ENCODE results near the gene YIPF4.
"Not testable (repeated sequence)": the region's sequence is repeated elsewhere in the genome, so short reads cannot be mapped to it uniquely, and the experiment has no call there.

The YIPF4 gene

GRCh38 chr2:32277674-32278477, at the start of gene YIPF4:
YIPF4 (plus strand) TSS chr2:32277904; CDS start chr2:32278156, 252 bp downstream.
- peak; percentile 90 for DNase-seq

GRCh38 chr2:32228181-32228580, 49.5 kb upstream of the YIPF4 start:
- DNase-seq, result no peak

GRCh38 chr2:32229635-32230034, 48.1 kb upstream of the YIPF4 start:
- no peak for DNase-seq

- no peak for DNase-seq
Observed at GRCh38 chr2:32231959-32232358, 45.7 kb upstream of the YIPF4 start.

- DNase-seq, result no peak
Observed at GRCh38 chr2:32235315-32235714, 42.4 kb upstream of the YIPF4 start.

- no peak for DNase-seq
Observed at GRCh38 chr2:32237488-32237887, 40.2 kb upstream of the YIPF4 start.

- DNase-seq, result no peak
Observed at GRCh38 chr2:32237996-32238395, 39.7 kb upstream of the YIPF4 start.

- no peak for DNase-seq
Observed at GRCh38 chr2:32242331-32242730, 35.4 kb upstream of the YIPF4 start.

GRCh38 chr2:32246911-32247310, 30.8 kb upstream of the YIPF4 start:
- DNase-seq, result no peak

- DNase-seq, result no peak
Observed at GRCh38 chr2:32248299-32248698, 29.4 kb upstream of the YIPF4 start.

GRCh38 chr2:32249731-32250236, 27.9 kb upstream of the YIPF4 start:
- DNase-seq, result no peak

GRCh38 chr2:32250290-32250689, 27.4 kb upstream of the YIPF4 start:
- no peak for DNase-seq

GRCh38 chr2:32258242-32258641, 19.5 kb upstream of the YIPF4 start:
- no peak for DNase-seq

- DNase-seq, result no peak
Observed at GRCh38 chr2:32260376-32260775, 17.3 kb upstream of the YIPF4 start.

GRCh38 chr2:32262105-32262504, 15.6 kb upstream of the YIPF4 start:
- peak; percentile 16 for DNase-seq

GRCh38 chr2:32264422-32265105, 13.1 kb upstream of the YIPF4 start, which contains the start of gene NLRC4:
NLRC4 (minus strand) TSS chr2:32264886; CDS start chr2:32256775, 8,111 bp downstream.
- no peak for DNase-seq

- no peak for DNase-seq
Observed at GRCh38 chr2:32271063-32271462, 6.6 kb upstream of the YIPF4 start.

- DNase-seq, result no peak
Observed at GRCh38 chr2:32272279-32272678, 5.4 kb upstream of the YIPF4 start.

GRCh38 chr2:32274289-32274688, 3.4 kb upstream of the YIPF4 start:
- no peak for DNase-seq

- DNase-seq, result not testable (repeated sequence)
Observed at GRCh38 chr2:32275790-32276189, 1.9 kb upstream of the YIPF4 start.

GRCh38 chr2:32277363-32277673, 386 bp upstream of the YIPF4 start:
- no peak for DNase-seq

GRCh38 chr2:32278478-32278853, 762 bp downstream of the YIPF4 start:
- DNase-seq, result no peak

GRCh38 chr2:32284321-32284720, 6.6 kb downstream of the YIPF4 start:
- peak; percentile 13 for DNase-seq

All from CD4-positive, alpha-beta T cell treated with Interferon gamma for 1 hour (primary cell).